Measurements from ENCODE around the gene NOA1. TPM values are rescaled to one million over a fixed set of nuclear protein-coding genes. Genes with fewer than 3 reads are reported as not detected.

The NOA1 gene
- total RNA-seq, 1 donor from 2014 or later: 36.6 TPM

GRCh38 chr4:56999751-57000150, 22.3 kb upstream of the NOA1 start:
- peaks cover 0 to 9% of the 10 kb centered on the region in 2 donors for H3K4me1 ChIP-seq

GRCh38 chr4:56995525-56995924, 18.1 kb upstream of the NOA1 start:
- H3K36me3 ChIP-seq: peaks cover 35 to 71% of the 10 kb centered on the region in 2 donors
- no peaks in the 10 kb centered on the region for H3K9me3 ChIP-seq
- TF ChIP-seq CTCF (IDR thresholded peaks at IDR 0.05): no peak
- DNase-seq (ENCODE audit: low spot score in 2 of 2): peak in 1 of 2 donors; percentile 73
- intact Hi-C loops (cut with DNase I): no loop called here
- H3K27ac ChIP-seq: peak overlapping the region; percentile 14 to 31
- H3K4me3 ChIP-seq: no peak overlapping the region
- no peaks in the 10 kb centered on the region for H3K27me3 ChIP-seq
- H3K4me1 ChIP-seq: peaks cover 0 to 9% of the 10 kb centered on the region in 2 donors

More at GRCh38 chr4:56999751-57000150, 22.3 kb upstream of the NOA1 start:
- intact Hi-C loops (cut with DNase I): no loop called here
- H3K9me3 ChIP-seq: no peaks in the 10 kb centered on the region
- no peak overlapping the region for H3K4me3 ChIP-seq
- no peak for TF ChIP-seq CTCF (IDR thresholded peaks at IDR 0.05)
- H3K27ac ChIP-seq: no peak overlapping the region
- DNase-seq (ENCODE audit: low spot score in 2 of 2): no peak
- H3K27me3 ChIP-seq: no peaks in the 10 kb centered on the region
- peaks cover 26 to 69% of the 10 kb centered on the region in 2 donors for H3K36me3 ChIP-seq

GRCh38 chr4:56990109-56990905, 12.9 kb upstream of the NOA1 start:
- peaks cover 41 to 75% of the 10 kb centered on the region in 2 donors for H3K36me3 ChIP-seq
- H3K4me3 ChIP-seq: no peak overlapping the region
- peaks cover 0 to 3% of the 10 kb centered on the region in 2 donors for H3K4me1 ChIP-seq
- no peak for TF ChIP-seq CTCF (IDR thresholded peaks at IDR 0.05)
- no peaks in the 10 kb centered on the region for H3K9me3 ChIP-seq
- H3K27me3 ChIP-seq: no peaks in the 10 kb centered on the region
- intact Hi-C loops (cut with DNase I): no loop called here
- H3K27ac ChIP-seq: no peak overlapping the region
- no peak for DNase-seq (ENCODE audit: low spot score in 2 of 2)

GRCh38 chr4:56986952-56987351, 9.5 kb upstream of the NOA1 start:
- DNase-seq (ENCODE audit: low spot score in 2 of 2): no peak
- Histone ChIP-seq H3K9me3 (no peaks in the 10 kb centered on the region), H3K4me1 (peaks cover 0 to 5% of the 10 kb centered on the region in 2 donors), H3K4me3 (no peak overlapping the region), H3K27ac (no peak overlapping the region), H3K27me3 (no peaks in the 10 kb centered on the region), H3K36me3 (peaks cover 27 to 53% of the 10 kb centered on the region in 2 donors)
- intact Hi-C loops (cut with DNase I): no loop called here
- TF ChIP-seq CTCF (IDR thresholded peaks at IDR 0.05): no peak

- H3K36me3 ChIP-seq: peaks cover 27 to 47% of the 10 kb centered on the region in 2 donors
- intact Hi-C loops (cut with DNase I): no loop called here
Measured at GRCh38 chr4:56986192-56986591, 8.8 kb upstream of the NOA1 start.

More at GRCh38 chr4:56986192-56986591, 8.8 kb upstream of the NOA1 start:
- no peaks in the 10 kb centered on the region for H3K9me3 ChIP-seq
- no peak overlapping the region for H3K27ac ChIP-seq
- no peak for DNase-seq (ENCODE audit: low spot score in 2 of 2)
- H3K4me1 ChIP-seq: peaks cover 0 to 9% of the 10 kb centered on the region in 2 donors
- no peaks in the 10 kb centered on the region for H3K27me3 ChIP-seq
- H3K4me3 ChIP-seq: no peak overlapping the region
- no peak for TF ChIP-seq CTCF (IDR thresholded peaks at IDR 0.05)

Data from ascending aorta (tissue), 2 donors.